ENCODE measurements around the gene SLC38A10.

SLC38A10 gene

GRCh38 chr17:81336930-81337325 is 41.8 kb upstream of the SLC38A10 start:
- Histone ChIP-seq H3K27ac (no peak overlapping the region), H3K4me3 (ENCODE audit: low read depth, low read length) (no peak overlapping the region)

GRCh38 chr17:81336296-81336929 is 41.3 kb upstream of the SLC38A10 start:
- H3K79me2 ChIP-seq: peaks cover 9% of the 10 kb centered on the region
- H3K9me3 ChIP-seq (ENCODE audit: control insufficient read depth, low read length): no peaks in the 10 kb centered on the region
- H3K9ac ChIP-seq: no peak overlapping the region
- H3K4me1 ChIP-seq: peaks cover 10% of the 10 kb centered on the region
- no peak overlapping the region for H3K4me3 ChIP-seq (ENCODE audit: low read depth, low read length)
- no peaks in the 10 kb centered on the region for H3K27me3 ChIP-seq (ENCODE audit: control insufficient read depth, insufficient read depth, low read length)
- no peak overlapping the region for H3K27ac ChIP-seq
- H2AFZ ChIP-seq: no peak overlapping the region
- H3K36me3 ChIP-seq (ENCODE audit: control insufficient read depth, insufficient read depth, low read length): no peaks in the 10 kb centered on the region
- no peak for TF ChIP-seq CTCF (IDR thresholded peaks at IDR 0.05)
- no peak overlapping the region for H3K4me2 ChIP-seq (ENCODE audit: low read length)

More at GRCh38 chr17:81336930-81337325, 41.8 kb upstream of the SLC38A10 start:
- no peak for TF ChIP-seq CTCF (IDR thresholded peaks at IDR 0.05)
- Histone ChIP-seq H3K4me2 (ENCODE audit: low read length) (no peak overlapping the region), H3K27me3 (ENCODE audit: control insufficient read depth, insufficient read depth, low read length) (no peaks in the 10 kb centered on the region), H3K9me3 (ENCODE audit: control insufficient read depth, low read length) (no peaks in the 10 kb centered on the region), H2AFZ (no peak overlapping the region), H3K4me1 (peaks cover 10% of the 10 kb centered on the region), H3K36me3 (ENCODE audit: control insufficient read depth, insufficient read depth, low read length) (no peaks in the 10 kb centered on the region), H3K9ac (no peak overlapping the region), H3K79me2 (peaks cover 13% of the 10 kb centered on the region)

- H3K27me3 ChIP-seq (ENCODE audit: control insufficient read depth, insufficient read depth, low read length): no peaks in the 10 kb centered on the region
- H3K9me3 ChIP-seq (ENCODE audit: control insufficient read depth, low read length): no peaks in the 10 kb centered on the region
- peaks cover 10% of the 10 kb centered on the region for H3K4me1 ChIP-seq
- TF ChIP-seq CTCF (IDR thresholded peaks at IDR 0.05): no peak
- H2AFZ ChIP-seq: no peak overlapping the region
- no peak overlapping the region for H3K27ac ChIP-seq
- H3K4me3 ChIP-seq (ENCODE audit: low read depth, low read length): no peak overlapping the region
- H3K4me2 ChIP-seq (ENCODE audit: low read length): no peak overlapping the region
- peaks cover 7% of the 10 kb centered on the region for H3K79me2 ChIP-seq
- H3K9ac ChIP-seq: no peak overlapping the region
- no peaks in the 10 kb centered on the region for H3K36me3 ChIP-seq (ENCODE audit: control insufficient read depth, insufficient read depth, low read length)
Measured at GRCh38 chr17:81335773-81336157, 40.7 kb upstream of the SLC38A10 start.

GRCh38 chr17:81334987-81335772 is 40.1 kb upstream of the SLC38A10 start:
- Histone ChIP-seq H3K27me3 (ENCODE audit: control insufficient read depth, insufficient read depth, low read length) (no peaks in the 10 kb centered on the region), H3K9ac (no peak overlapping the region), H2AFZ (no peak overlapping the region), H3K4me2 (ENCODE audit: low read length) (no peak overlapping the region), H3K27ac (no peak overlapping the region), H3K36me3 (ENCODE audit: control insufficient read depth, insufficient read depth, low read length) (no peaks in the 10 kb centered on the region), H3K9me3 (ENCODE audit: control insufficient read depth, low read length) (no peaks in the 10 kb centered on the region), H3K79me2 (peaks cover 7% of the 10 kb centered on the region), H3K4me3 (ENCODE audit: low read depth, low read length) (no peak overlapping the region), H3K4me1 (peaks cover 10% of the 10 kb centered on the region)
- no peak for TF ChIP-seq CTCF (IDR thresholded peaks at IDR 0.05)

All from parathyroid adenoma (tissue), 2 donors.